Uterus (tissue), 4 donors: Measurements from ENCODE around the gene GALNT9. TPM values are rescaled to one million over a fixed set of nuclear protein-coding genes. Genes with fewer than 3 reads are reported as not detected.

Experiments used
- DNase-seq, 2 donors: peaks; one replicate each; pipeline ENCODE4 v3.0.0-alpha.2; 2019 to 2020
- H3K27ac ChIP-seq, 2 donors: fragments of 200-600 bp; sonication (generic); 1 replicate in 1 of 2; 2 replicates in 1 of 2; pipeline ENCODE4 v1.5.1; 2016 to 2018
- H3K27me3 ChIP-seq, 2 donors: fragments of 200-600 bp; sonication (generic); one replicate each; pipeline ENCODE4 v1.5.1; 2018 to 2019; ENCODE audit warnings: control low read depth in 1 of 2
- H3K36me3 ChIP-seq, 2 donors: fragments of 200-600 bp; sonication (generic); one replicate each; pipeline ENCODE4 v1.5.1; 2019; ENCODE audit warnings: control low read depth in 1 of 2
- H3K4me1 ChIP-seq, 2 donors: fragments of 200-600 bp; sonication (generic); one replicate each; pipeline ENCODE4 v1.5.1; 2018 to 2019; ENCODE audit warnings: control low read depth in 1 of 2
- H3K4me3 ChIP-seq, 2 donors: fragments of 200-600 bp; sonication (generic); 1 replicate in 1 of 2; 2 replicates in 1 of 2; pipeline ENCODE4 v1.5.1; 2018 to 2019; ENCODE audit warnings: mild to moderate bottlenecking in 1 of 2
- H3K9me3 ChIP-seq, 2 donors: fragments of 200-600 bp; sonication (generic); one replicate each; pipeline ENCODE4 v1.5.1; 2019; ENCODE audit warnings: control low read depth in 1 of 2
- CTCF ChIP-seq, 4 experiments: fragments of 200-600 bp in 2 of 4; fragments of 450-650 bp in 2 of 4; sonication (generic) in 2 of 4; IDR thresholded peaks; one replicate each; pipeline ENCODE4 v1.5.1; 2016 to 2019; ENCODE audit warnings: antibody characterized with exemption in 4 of 4, mild to moderate bottlenecking in 2 of 4, moderate library complexity in 1 of 4
- POLR2A ChIP-seq, 2 donors: fragments of 450-650 bp; IDR thresholded peaks; one replicate each; pipeline ENCODE4 v1.6.1; 2016; ENCODE audit warnings: antibody characterized with exemption in 2 of 2, mild to moderate bottlenecking in 1 of 2, moderate library complexity in 1 of 2
- intact Hi-C: fragments of 100-400 bp; cut with DNase I; formaldehyde crosslinking; loops from one replicate; pipeline ENCODE4 v1.15.1; 2023; ENCODE audit warnings: low total_unique reads
- total RNA-seq, 4 donors: library from RNA; depleted of rRNA in 3 of 4; stranded (reverse); fragments of >200 nt in 3 of 4; gene quantifications; one replicate each; pipeline versions ENCODE4 v1.1.0 to v1.2.4, GENCODE V29; 2014 to 2023
- donor health status: DM: yes; HTN: yes; CAD: no.

The GALNT9 gene
- total RNA-seq, 4 donors from 2014 or later, result 1.5 to 4.3 TPM; not detected in 2

GRCh38 chr12:132345561-132346200, 16.3 kb upstream of the GALNT9 start:
- H3K4me3 ChIP-seq, result no peak overlapping the region
- no peaks in the 10 kb centered on the region for H3K4me1 ChIP-seq
- no peak for TF ChIP-seq POLR2A (IDR thresholded peaks at IDR 0.05)
- no peak for TF ChIP-seq CTCF (IDR thresholded peaks at IDR 0.05)
- H3K27ac ChIP-seq, result no peak overlapping the region
- DNase-seq, result no peak
- H3K27me3 ChIP-seq, result no peaks in the 10 kb centered on the region
- intact Hi-C loops, result no loop called here
- H3K36me3 ChIP-seq, result no peaks in the 10 kb centered on the region
- no peaks in the 10 kb centered on the region for H3K9me3 ChIP-seq

GRCh38 chr12:132345126-132345525, 15.7 kb upstream of the GALNT9 start:
- no peaks in the 10 kb centered on the region for H3K36me3 ChIP-seq
- no peak overlapping the region for H3K4me3 ChIP-seq
- H3K27ac ChIP-seq, result no peak overlapping the region
- H3K27me3 ChIP-seq, result no peaks in the 10 kb centered on the region
- DNase-seq, result no peak
- H3K4me1 ChIP-seq, result no peaks in the 10 kb centered on the region
- no peaks in the 10 kb centered on the region for H3K9me3 ChIP-seq
- intact Hi-C loops, result no loop called here
- no peak for TF ChIP-seq CTCF (IDR thresholded peaks at IDR 0.05)
- TF ChIP-seq POLR2A (IDR thresholded peaks at IDR 0.05), result no peak

- no peaks in the 10 kb centered on the region for H3K4me1 ChIP-seq
- no peaks in the 10 kb centered on the region for H3K36me3 ChIP-seq
- H3K27ac ChIP-seq, result no peak overlapping the region
- intact Hi-C loops, result no loop called here
- no peak overlapping the region for H3K4me3 ChIP-seq
- H3K9me3 ChIP-seq, result no peaks in the 10 kb centered on the region
- no peak for DNase-seq
- no peaks in the 10 kb centered on the region for H3K27me3 ChIP-seq
- no peak for TF ChIP-seq CTCF (IDR thresholded peaks at IDR 0.05)
- TF ChIP-seq POLR2A (IDR thresholded peaks at IDR 0.05), result no peak
These were observed 15.2 kb upstream of the GALNT9 start for GRCh38 chr12:132344601-132345000.

- no peak for DNase-seq
- Histone ChIP-seq H3K27ac (no peak overlapping the region), H3K4me3 (no peak overlapping the region), H3K36me3 (no peaks in the 10 kb centered on the region), H3K27me3 (no peaks in the 10 kb centered on the region), H3K4me1 (no peaks in the 10 kb centered on the region), H3K9me3 (no peaks in the 10 kb centered on the region)
- no peak for TF ChIP-seq POLR2A (IDR thresholded peaks at IDR 0.05)
- intact Hi-C loops, result no loop called here
These were observed 14.8 kb upstream of the GALNT9 start for GRCh38 chr12:132344181-132344580.

- no peaks in the 10 kb centered on the region for H3K4me1 ChIP-seq
- H3K9me3 ChIP-seq, result no peaks in the 10 kb centered on the region
- no peaks in the 10 kb centered on the region for H3K27me3 ChIP-seq
- intact Hi-C loops, result no loop called here
- no peaks in the 10 kb centered on the region for H3K36me3 ChIP-seq
- no peak for TF ChIP-seq CTCF (IDR thresholded peaks at IDR 0.05)
- no peak for TF ChIP-seq POLR2A (IDR thresholded peaks at IDR 0.05)
- H3K4me3 ChIP-seq, result no peak overlapping the region
- no peak for DNase-seq
- no peak overlapping the region for H3K27ac ChIP-seq
These were observed 14.1 kb upstream of the GALNT9 start for GRCh38 chr12:132343294-132344004.
